Activated T-cell treated with anti-CD3 and anti-CD28 coated beads for 4 hours (primary cell): Measurements from ENCODE around the gene CACNB4.
"Not testable (repeated sequence)": the region's sequence is repeated elsewhere in the genome, so short reads cannot be mapped to it uniquely, and the experiment has no call there.

Experiments used
- DNase-seq: peaks from one replicate; pipeline ENCODE4 v3.0.0-alpha.2; 2020

Gene CACNB4

DNA sequence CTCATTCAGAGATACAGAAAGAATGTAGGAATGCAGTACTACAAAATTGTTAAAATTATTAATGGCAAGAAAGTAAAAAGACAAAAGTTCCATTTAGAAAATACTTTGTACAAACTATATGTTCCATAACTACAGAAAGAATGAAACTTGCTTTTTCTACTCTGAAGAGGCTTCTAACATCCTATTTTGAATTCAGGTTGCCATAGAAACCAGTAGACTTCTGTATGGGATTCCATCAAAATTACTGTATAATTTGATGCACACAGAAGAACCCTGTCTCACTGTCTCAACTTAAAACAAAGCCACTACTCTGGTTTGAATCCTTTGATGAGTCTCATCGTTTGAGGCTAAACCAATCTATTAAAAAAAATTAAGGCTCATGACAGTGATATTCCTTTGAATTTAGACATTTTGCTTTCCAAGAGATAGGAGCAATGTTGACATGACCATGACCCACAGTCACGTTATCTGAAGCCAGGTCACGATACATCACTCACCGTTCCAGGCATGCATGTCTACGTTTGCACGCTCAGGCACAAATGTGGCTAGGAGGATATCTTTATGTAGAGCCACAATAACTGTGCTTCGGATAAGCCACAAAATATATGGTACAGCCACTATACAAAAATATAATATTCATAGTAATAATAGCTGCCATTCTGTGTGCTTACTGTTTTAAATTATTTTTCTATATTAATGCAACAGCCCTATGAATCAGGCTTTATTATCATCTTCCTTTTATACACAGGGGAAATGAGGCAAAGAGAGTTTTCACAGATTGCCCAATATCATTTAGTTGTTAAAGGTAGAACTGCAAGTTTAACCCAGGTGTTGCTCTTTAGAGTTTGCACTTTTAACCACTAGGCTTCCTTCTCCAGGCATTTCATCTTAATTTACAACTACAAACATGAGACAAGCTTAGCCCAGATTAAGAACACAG lies 82.4 kb downstream of the CACNB4 start:
- DNase-seq: no peak

DNA sequence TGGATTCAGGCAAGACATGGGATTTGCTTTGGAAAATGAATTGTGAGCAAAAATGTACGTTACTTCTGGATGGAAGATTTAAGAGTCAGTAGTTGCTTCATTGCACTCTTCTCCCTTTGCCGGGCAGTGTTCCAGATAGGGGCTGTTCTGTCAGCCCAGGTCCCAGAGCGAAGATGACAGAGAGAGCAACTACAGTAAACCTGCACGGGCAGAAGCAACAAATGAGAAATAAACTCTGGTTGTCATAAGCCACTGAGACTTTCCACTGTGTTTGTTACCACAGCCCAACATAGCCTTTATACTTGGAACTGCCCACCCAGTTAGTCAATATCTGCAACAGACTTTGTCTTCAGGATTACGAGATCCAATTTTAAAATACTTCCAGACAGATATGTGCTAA lies 83.3 kb downstream of the CACNB4 start:
- DNase-seq: no peak

GRCh38 chr2:152012697-152013096 lies 86.1 kb downstream of the CACNB4 start:
- DNase-seq: no peak

GRCh38 chr2:152011724-152012123 lies 87.1 kb downstream of the CACNB4 start:
- no peak for DNase-seq

- no peak for DNase-seq
These were observed 93.2 kb downstream of the CACNB4 start for GRCh38 chr2:152005607-152006006.

DNA sequence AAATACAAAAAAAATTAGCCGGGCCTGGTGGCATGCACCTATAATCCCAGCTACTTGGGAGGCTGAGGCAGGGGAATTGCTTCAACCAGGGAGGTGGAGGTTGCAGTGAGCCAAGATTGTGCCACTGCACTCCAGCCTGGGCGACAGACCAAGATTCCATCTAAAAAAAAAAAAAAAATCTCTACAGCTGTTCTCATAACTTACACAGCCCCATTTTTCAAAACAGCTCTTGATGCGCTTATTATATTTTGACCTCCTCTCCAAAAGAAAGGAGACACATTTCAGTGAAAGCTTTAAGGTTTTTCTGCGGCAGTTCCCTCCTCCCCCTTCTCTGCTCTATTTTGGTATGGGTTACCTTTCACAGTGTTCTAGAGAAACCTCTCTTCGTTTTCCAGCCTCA lies 95.6 kb downstream of the CACNB4 start:
- not testable (repeated sequence) for DNase-seq

- peak; percentile 21 for DNase-seq
These were observed 99.8 kb downstream of the CACNB4 start for GRCh38 chr2:151999053-151999452.

DNA sequence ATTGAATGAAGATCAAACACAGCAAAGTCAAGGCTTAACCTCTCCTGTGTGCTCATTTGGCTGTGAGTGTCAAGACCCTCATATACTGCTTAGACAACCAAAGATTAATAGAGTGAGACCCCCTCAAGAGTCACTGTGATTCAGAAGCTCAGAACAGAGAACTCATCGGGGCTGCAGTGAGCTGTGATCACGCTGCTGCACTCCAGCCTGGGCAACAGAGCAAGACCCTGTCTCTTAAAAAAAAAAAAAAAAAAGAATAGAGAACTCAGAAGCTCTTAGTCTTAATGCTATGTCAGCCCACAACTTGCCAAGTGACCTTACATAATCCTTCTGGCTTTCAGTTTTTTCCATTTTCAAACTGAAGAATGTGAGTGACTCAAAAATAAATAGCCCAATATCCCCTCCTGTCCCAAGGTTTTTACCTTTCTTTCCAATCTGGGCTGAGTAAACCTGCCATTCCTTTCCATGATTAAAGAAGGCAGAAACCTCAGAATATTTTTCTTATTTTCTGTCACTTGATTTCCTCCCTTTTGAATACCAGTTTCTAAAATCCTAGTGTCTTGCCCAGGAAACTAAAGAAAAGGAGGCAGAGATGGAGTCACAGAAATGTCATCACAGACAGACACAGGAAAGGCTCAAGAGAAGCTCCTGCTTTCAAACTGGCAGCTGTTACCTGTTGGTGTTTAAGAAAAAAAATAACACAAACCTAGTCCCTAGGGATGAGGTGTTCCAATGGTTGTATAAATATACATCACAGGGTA lies 102.4 kb downstream of the CACNB4 start:
- DNase-seq: no peak

DNA sequence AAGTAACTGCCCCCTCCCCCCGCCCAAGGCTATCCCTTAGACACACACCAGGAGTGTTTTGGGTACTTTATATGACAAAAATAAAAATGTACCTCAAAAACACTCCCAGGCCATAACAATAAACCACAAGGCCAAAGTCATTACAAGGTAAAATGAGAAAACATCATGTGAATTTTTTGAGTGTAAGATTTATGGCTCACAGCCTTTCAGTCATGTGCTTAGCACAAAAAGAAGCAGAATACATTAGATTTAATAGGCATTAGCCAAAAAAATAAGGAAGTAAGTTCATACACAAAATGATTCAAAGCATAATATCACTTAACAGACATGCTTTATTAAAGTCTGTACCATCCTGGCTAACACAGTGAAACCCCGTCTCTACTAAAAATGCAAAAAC lies 103.7 kb downstream of the CACNB4 start:
- no peak for DNase-seq

- not testable (repeated sequence) for DNase-seq
These were observed 104.7 kb downstream of the CACNB4 start for GRCh38 chr2:151994178-151994577.

- no peak for DNase-seq
These were observed 107.8 kb downstream of the CACNB4 start for GRCh38 chr2:151991010-151991409.

DNA sequence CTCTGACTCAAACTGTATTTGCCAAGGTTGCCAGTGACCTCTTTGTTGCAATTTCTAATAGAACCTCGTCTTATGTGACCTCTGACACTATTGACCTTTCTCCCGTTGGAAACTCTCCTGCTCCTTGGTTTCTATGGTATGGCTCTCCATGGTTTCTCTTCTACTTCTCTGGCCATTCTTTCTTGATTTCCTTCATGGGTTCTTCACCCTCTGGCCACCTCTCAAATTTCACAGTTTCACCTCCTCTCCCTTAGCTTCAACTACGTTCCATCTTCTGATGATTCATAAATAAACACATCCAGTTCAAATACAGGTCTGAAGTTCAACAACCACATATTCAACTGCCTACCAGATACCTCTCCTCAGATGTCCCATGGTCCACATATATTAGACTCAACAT lies 109.5 kb downstream of the CACNB4 start:
- DNase-seq: no peak

GRCh38 chr2:151987484-151987883 lies 111.4 kb downstream of the CACNB4 start:
- no peak for DNase-seq

- DNase-seq: no peak
These were observed 114.3 kb downstream of the CACNB4 start for GRCh38 chr2:151984424-151985083.

DNA sequence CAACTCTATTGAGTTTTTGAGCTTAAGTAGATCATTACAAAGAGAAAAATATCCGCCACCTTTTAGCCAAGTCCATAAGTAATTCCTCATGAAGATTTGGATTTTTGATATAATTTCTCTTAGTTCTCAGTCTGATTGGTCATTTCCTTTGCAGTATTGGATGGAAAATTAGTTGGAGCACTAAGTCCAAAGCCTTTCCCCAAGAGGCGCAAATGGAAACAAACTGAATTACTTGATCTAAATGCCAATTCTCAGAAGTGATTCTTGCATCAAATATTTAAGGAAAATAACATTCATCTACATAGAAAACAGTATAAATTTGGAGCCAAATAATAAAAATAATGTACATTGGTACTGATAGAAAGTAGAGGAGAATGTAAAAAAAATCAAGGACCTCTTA lies 115.6 kb downstream of the CACNB4 start:
- no peak for DNase-seq

- no peak for DNase-seq
These were observed 117.0 kb downstream of the CACNB4 start for GRCh38 chr2:151981886-151982285.

- no peak for DNase-seq
These were observed 119.2 kb downstream of the CACNB4 start for GRCh38 chr2:151979694-151980093.

DNA sequence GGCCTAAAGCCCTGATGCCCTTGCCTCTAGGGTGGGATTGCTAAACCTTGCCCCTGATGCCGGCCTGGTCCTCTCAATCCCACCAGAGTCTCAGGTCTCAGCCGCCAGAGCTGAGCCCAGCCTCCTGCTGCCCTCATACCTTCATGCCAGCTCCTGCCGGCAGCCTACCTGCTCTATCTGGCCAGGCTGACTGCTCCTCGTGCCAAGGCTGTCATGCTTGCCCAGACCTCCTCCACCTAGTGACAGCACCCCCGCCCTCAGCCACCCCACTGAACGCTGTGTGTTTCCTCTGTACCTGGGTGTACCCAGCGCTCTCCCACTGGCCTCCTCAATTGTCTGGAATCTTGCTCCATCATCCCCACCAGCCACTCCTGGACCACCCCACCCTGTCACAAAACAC lies 120.1 kb downstream of the CACNB4 start:
- DNase-seq: no peak

DNA sequence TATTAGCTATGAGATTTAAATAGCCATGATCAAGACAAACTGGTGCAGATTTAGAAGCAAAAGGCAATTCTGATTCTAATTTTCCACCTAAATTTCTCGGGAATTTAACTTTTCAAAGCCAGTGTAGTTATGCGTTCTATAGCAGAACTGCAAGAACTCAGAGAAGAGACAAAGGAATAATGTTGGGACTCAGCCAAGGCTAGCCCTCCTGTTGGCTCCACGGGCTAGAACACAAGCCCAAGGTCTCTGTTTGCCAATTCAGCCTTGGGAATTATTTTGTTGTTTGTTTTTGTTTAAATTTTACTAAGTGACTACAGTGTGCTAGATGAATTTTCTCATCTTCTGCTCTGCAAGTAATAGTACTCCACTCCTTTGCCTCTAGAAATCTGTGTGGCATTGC lies 121.2 kb downstream of the CACNB4 start:
- no peak for DNase-seq

GRCh38 chr2:151976945-151977353 lies 121.9 kb downstream of the CACNB4 start:
- DNase-seq: no peak

DNA sequence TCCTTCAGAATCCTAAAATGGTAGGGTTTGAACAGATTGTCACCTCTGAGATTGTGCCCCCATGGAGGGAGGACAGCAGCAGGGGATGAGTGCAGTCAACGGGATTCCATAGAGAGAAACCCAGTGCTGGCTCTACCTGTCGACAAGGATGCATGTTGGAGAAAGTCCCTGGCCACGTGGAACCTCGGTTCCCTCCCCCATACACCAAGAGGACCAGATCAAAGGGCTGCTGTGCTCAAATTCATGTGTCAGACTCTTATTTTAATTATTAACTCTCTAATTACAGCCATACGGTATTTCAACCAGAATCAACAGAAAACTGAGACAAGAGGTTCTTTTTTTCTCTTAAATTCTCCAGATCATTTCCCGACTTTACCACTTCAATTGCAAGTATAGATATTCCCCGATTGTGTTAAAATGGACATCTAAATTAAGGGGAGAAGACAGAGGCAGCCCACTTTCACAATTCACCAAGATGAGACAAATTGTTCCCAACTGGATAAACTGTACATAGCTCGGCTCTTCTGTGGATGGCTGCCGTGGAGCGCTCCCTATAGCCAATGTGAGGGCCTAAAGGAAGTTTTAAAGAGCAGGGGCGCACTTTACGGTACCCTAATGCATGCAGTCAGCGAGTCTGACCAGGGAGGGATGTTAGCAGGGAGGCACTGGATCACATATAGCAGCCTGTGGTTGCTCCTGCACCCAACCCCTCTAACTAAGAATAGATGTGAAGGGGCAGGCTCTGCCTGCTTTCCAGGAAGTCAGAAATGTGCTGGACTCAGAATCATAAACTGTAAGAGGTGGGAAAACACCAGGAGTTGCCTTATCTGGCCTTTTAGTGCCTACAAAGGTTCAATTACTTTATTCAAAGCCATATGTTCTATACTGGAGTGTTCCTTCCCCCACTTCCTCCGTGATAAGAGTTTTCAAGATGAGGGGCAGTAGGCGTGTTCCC lies 123.1 kb downstream of the CACNB4 start:
- DNase-seq: no peak

DNA sequence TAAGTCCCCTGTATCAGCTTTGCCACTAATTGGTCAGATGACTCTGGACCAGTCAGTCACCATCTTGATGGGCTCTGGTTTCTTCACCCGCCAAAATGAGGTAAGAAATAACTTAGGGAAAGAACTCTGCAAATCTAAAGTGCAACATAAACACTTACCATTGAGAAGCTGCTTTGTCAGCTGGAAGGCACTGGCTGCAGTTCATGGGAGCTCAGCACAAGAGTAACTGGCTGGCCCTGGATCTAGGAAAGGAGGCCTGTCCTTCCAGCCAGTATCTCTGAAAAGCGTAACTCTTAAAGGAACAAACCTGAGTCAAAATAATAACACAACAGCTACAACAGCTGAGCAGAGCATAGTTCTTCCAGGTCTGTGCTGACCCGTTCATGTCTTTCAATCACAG lies 123.9 kb downstream of the CACNB4 start:
- no peak for DNase-seq

GRCh38 chr2:151973901-151974199 lies 125.0 kb downstream of the CACNB4 start:
- no peak for DNase-seq
